ENCODE results near the gene SLC6A18.
"Not testable (repeated sequence)": the region's sequence is repeated elsewhere in the genome, so short reads cannot be mapped to it uniquely, and the experiment has no call there.

Gene SLC6A18

DNA sequence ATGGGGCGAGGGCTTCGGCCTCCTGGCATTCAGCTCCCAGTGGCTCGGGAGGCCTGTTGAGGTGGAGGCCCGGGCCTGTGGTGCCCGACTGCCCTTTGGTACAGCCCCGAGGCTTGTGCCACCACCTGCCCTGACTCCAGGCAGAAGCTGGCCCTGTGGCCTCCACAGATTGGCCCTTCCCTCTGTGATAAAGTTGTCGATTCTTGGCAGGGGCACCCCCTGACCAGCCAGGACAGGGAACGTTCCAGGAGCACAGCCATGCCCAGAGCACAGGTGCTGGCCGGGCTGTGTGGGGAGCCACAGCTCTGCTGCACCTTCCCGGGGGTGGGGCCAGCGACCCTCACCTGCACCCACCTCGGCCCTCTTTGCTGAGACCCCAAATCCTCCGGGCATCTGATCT is 32.7 kb downstream of the SLC6A18 start:
- no peak for DNase-seq

DNA sequence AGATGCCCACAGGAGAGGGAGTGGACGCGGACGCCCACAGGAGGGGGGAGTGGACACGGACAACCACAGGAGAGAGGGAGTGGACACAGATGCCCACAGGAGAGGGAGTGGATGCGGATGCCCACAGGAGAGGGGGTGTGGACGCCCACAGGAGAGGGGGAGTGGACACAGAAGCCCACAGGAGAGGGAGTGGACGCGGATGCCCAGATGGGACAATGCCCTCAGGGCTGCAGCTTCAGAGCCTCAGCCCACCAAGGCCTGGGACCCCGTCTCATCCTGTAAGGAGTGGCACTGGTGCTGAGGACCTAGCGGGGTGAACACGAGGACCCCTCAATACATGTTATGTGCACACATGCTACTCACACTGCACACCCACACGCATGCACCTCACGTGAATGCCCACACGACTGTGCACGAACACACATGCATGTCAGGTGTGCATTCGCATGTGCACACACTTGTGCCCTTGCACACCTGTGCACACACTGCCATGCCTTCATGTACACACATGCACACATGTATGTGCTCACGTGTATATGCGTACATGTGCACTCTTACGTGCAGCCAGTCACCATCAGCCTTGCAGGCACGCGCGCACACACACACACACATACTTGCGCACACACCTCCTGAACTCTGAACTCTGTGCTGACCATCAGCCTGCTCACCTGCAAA is 34.8 kb downstream of the SLC6A18 start:
- DNase-seq = no peak

DNA sequence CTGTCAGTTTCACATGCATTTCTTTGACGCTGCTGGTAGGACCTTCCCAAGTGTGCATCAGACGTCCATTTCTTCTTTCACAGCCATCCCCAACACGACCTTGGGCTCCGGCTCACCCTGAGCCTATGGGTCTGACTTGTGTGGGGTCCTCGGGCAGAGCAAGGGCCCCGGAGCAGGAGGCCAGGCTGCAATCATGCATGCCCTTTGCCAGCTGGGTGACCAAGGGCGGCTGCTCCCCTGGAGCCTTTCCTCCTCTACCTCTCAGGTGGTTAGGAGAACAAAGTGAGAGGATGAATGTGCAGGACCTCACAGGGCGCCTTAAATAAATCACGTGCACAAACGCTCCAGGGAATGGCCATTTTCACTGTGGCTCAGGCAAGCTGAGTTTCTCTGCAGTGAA is 36.5 kb downstream of the SLC6A18 start:
- no peak for DNase-seq

DNA sequence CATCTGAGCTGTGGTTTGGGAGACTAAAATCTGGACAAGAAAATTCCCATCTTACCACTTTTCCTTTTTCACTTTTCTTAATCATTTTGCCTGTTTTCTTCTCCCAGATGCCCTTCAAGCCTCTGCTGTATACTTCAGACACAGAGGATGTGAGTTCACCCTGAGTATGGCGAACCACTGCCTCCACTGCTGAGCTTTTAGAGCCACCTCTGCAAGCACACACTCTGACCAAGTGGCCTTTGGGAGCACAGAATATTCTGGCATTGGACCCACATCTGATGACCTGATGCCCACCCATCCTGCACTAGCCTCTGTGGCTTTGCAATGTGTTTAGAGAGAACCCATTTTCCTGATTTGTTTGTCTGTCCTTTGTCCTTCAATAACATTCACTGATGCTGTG is 37.2 kb downstream of the SLC6A18 start:
- no peak for DNase-seq

DNA sequence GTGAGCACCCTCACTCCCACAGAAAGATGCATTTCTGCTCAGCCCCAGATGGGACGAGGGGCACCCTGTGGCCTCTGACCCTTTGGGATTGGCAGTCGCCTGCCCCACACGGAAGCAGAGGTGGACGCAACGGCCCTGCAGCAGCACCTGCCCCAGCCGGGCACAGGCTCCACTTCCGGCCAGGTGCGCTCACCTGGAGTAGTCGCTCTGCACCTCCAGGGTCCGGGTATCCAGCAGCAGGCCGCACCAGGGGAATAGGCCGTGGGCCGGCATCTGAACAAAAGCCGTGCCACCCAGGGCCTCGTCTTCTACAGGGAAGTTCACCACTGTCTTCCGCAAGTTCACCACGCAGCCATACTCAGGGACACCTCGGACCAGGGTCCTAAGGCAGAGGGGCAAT is 39.0 kb downstream of the SLC6A18 start:
- no peak for DNase-seq

DNA sequence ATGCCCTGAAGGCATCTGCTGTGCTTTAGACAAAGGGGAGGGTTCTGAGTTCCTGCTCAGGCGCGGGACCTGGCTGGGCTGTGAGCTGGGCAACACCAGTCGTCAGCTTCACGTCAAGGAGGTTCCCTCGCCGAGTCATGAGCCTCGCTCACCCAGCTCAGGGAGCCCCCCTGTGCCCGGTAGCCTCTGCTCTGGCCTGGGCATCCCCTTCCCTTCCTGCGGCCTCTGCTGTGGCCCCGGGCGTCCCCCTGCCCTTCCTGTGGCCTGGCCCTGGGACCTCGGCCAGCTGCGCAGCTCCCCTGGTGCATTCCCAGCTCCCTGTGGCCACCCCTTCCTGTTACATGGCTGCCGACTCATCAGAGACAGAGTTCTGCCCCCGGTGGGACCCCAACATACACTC is 39.8 kb downstream of the SLC6A18 start:
- no peak for DNase-seq

DNA sequence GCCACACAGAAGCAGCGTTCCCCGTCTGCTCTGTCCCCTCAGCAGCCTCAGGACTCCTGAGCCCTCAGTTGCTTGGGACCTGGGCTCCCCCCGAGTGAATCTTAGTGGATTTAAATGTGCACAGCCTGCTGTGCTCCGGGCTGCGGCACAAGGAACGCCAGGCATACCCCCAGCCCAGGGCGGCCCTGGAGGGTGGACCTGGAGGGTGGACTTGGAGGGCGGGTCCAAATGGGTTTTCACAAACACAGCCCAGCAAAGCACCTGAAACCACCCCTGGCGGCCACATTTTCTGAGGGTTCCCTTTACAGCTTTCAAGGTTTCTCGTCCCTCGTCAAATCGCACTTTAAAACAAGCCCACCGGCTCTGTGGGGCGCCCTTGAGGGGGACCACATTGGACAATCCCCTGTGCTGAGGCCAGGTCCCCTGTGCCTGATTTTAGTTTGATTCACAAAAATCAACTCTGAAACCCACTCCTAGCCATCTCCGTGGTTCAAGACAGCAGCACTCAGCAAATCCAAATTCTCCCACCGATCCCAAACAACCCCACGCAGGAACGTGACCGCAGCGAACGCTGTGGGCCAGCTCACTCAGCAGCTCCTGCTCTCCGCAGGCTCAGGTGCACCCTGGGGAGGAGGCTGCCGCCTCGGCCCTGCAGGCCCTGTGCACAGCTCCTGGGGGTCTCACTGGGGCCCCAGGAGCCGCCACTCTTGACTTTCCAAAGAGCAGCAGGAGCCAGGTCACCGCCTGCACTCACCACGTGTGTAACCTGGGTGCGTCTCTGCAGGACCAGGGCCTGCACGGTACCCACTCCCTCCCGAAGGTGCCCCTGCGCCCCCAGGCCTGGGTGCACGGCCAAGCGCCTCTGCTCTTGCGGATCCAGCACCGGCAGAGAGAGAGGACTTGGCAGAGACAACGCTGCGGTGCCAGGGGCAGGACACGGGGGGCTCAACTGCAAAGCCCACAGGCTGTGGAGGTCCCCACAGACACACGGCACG is 40.6 kb downstream of the SLC6A18 start:
- no peak for DNase-seq

DNA sequence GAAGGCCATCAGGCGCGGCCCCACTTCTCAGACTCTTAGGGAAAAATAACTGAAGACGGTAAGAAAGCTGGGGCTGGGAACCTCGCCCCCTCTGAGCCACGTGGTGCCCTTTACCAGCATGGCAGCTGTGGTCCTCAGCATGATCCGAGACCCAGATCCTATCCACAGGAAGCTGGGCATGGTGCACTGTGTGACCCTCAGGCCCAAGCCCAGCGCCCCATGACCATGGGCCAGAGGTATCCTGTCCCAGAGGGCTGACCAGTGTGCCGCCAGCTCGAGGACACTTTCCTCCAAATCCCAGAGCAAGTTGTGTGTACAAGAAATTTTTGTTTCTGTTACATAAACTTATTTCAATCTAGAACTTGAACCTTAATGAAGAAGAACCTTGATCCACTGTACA is 41.6 kb downstream of the SLC6A18 start:
- no peak for DNase-seq

DNA sequence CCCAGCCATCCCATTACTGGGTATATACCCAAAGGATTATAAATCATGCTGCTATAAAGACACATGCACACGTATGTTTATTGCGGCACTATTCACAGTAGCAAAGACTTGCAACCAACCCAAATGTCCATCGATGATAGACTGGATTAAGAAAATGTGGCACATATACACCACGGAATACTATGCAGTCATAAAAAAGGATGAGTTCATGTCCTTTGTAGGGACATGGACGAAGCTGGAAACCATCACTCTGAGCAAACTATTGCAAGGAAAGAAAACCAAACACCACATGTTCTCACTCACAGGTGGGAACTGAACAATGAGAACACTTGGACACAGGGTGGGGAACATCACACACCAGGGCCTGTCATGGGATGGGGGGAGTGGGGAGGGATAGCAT is 42.3 kb downstream of the SLC6A18 start:
- DNase-seq = not testable (repeated sequence)

DNA sequence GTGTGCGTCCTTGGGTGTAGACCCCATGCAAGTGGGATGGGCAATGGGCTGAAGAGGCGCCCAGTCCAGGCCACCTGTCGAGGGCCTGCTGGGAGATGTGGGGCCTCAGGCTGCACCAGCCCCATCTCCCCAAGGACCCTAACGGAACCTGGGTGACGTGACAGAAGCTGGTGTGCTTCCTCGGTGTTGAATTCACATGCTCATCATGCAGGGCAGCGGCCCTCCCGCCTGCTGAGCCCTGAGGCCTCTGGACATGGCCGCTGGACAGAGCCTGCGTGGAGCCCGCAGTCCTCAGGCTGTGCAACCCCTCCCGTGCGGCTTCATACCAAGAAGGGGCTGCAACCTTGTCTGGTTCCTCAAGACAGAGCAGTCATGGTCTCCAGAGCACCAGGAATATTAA is 42.9 kb downstream of the SLC6A18 start:
- DNase-seq = no peak

DNA sequence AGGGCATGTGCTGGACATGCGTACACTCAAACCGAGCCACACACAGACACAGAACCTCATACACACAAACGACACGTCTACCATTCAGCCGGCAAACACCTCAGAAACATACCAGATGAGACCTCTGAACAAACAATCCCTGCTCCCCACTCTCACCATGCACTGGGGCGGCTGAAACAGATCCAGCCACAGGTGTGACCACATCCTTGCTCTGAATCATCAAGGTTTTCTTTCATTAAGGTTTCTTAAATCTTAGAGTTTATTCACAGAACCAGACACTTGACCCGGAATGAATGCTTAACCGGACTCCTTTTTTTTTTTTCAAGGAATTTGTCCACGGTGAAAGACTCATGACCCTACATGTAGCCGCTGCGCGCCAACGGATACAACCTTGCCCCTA is 43.5 kb downstream of the SLC6A18 start:
- no peak for DNase-seq

DNA sequence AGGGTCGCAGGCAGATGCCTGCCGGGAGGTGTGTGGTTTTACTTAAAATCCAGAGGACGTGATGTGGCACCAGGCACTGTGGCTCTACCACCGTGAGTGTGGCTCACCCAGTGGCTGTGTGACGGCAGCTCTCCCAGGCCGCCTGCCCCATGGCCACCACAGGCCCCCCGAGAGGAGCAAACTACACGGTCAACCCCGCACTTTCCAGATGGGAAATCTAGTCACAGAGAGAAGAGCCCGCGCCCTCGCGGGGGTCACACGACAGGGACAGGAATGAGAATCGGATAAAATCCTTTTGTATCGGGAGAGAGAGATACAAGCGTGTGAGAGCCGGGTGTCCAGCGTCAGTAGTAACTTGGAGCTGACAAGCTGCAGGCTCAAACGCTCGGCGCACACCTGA is 45.2 kb downstream of the SLC6A18 start:
- DNase-seq = no peak

DNA sequence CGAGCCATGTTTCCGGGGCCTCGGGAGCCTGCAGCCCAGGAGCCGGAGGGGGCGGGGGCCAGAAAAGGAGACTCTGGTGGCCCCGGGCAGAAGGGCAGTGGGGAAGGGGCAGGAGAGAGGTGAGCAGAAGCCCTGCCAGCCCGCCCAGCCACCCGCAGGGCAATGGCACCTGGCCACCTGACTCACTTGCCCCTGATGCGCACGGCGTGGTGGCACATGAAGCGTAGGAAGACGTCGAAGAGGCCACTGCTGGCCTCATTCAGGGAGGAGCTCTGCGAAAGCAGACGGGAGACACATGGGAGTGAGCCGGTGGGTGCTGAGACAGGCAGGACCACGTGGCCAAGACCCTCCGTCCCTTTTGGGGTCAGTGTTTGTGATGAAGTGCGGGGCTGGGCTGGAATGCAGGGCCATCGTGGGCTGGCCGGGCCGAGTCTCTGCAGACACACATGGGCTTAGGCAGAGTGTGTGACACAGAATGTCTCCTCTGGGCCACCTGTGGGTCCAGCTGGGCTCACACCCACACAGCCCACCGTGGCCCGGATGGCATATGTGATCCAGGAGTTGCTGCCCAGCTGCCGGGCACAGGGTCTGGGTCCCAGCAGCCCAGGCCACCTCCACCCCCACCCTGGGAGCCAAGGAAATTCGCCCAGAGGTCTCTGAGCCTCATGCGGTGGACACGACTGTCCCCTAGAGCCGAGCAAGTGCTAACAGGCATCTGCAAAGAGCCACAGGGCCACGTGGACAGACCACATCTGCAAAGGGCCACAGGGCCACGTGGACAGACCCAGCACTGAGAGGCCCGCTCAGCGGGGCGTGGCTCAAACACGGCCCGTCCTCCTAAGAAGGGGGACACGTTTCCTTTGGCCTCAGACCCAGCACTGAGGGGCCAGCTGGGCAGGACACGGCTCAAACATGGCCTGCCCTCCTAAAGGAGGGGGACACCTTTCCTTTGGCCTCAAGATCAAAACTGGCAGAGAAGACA is 46.0 kb downstream of the SLC6A18 start:
- DNase-seq = no peak

DNA sequence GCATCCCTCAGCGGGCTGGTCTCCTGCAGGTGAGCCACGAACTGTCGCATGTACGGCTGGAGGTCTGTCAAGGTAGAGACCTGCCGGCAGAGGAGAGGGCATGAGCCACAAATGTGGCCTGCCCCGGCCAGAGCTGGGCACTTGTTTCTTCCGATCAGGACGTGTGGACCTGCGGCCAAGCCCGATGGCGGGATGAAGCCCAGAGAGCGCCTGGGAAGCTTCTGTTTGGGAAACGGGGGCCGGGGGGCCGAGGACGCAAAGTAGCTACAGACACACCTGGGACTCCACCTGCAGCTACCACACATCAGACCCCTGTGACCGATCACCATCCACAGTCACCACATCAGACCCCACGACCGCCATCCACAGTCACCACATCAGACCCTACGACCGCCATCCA is 47.0 kb downstream of the SLC6A18 start:
- no peak for DNase-seq

DNA sequence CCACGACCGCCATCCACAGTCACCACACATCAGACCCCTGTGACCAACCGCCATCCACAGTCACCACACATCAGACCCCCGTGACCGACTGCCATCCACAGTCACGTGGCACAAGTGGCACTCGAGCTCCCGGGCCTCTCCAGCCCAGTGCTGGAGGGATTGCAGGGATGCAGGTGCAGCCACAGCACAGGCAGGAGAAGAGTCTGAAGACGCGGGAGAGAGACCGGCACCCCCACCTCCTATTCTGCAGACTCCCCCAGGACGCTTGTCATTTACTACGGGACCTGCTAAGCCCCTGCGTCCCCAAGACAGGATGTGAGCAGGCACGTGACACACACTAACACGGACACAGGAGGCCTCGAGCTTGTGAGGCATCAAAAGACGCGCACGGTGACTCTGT is 48.6 kb downstream of the SLC6A18 start:
- DNase-seq = no peak

DNA sequence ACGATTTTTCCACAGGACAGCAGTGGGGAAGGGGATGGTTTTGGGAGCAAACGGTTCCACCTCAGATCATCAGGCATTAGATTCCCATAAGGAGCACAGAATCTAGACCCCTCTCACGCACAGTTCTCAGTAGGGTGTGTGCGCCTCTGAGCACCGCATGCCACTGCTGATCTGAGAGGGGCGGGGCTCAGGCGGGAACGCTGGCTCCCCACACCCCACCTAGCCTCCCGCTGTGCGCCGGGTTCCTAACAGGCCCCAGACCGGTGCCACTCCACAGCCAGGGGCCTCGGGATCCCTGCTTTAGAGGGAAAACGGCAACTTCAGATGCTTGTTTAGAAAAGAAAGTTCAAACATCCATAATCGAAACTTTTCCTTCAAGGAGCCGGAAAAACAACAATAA is 49.3 kb downstream of the SLC6A18 start:
- DNase-seq = no peak

DNA sequence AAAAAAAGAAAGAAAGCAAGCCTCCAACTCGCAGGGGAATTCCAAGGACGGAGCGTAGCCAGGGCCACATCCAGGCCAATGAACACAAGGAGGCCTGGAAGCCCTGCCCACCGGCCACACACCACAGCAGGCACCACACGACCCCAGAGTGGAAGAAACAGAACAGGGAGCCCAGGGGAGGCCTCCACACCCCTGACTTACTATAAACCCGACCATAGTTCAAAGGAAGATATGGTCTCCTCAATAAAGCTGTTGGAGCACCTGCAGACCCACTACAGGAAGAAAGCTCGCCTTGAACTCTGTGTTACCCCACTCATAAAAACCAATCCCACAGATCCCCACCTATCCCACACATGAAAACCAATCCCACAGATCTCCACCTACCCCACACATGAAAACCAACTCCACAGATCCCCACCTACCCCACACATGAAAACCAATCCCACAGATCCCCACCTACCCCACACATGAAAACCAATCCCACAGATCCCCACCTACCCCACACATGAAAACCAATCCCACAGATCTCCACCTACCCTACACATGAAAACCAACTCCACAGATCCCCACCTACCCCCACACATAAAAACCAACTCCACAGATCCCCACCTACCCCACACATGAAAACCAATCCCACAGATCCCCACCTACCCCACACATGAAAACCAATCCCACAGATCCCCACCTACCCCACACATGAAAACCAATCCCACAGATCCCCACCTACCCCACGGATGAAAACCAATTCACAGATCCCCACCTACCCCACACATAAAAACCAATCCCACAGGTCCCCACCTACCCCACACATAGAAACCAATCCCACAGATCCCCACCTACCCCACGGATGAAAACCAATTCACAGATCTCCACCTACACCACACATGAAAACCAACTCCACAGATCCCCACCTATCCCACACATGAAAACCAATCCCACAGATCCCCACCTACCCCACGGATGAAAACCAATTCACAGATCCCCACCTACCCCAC is 50.5 kb downstream of the SLC6A18 start:
- not testable (repeated sequence) for DNase-seq

DNA sequence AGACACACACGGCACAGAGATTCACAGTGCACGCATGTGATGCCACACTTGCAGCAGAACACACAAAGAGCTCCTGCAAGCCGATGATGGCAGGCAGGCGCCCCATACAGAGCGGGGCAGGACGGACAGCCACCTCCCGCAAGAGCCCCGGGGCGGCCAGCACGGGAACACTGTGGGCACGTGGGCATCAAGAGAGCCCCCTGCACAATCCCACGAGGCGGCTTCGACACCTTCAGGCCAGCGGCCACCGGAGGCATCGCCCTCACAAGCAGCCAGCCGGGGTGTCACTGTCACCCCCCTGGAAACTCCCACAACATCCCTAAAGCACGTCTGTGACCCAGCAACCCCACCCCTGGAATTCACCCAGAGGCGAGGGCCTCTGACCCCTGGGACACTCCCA is 51.7 kb downstream of the SLC6A18 start:
- DNase-seq = no peak

DNA sequence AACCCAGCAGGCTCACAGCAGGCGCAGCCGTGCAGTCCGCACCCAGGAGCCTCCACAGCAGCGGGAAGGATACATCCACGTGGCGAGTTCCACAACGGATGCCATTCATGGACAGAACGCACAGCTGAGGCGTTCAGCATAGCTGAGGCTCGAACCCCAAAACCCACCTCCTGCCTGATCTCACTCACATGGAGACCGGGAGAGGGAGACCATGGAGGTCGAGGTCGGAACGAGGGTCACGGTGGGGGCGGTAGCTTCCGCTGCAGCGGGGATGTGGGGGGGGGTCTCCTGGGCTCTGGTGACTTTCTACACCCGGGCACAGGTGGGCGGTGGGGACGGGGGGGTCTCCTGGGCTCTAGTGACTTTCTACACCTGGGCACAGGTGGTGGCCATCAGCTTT is 52.1 kb downstream of the SLC6A18 start:
- no peak for DNase-seq

DNA sequence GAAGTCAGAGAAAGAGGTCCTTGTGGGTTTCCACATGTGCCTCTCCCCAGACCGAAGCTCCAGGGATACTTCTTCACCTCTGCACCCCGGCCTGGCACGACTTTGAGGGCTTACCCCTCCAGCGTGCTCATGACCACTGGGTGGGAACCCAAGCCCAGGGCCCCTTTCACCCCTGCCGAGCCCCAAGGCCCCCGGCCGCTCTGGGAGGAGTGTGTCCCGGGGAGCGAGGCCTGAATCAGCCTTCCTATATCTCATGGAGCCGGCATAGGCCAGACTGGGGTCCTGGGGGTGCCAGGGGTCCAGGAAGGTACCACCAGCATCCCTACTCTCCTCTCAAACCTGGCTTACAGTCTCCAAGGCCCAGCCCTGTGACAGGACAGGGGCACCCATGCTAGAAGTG is 52.6 kb downstream of the SLC6A18 start:
- DNase-seq = no peak

DNA sequence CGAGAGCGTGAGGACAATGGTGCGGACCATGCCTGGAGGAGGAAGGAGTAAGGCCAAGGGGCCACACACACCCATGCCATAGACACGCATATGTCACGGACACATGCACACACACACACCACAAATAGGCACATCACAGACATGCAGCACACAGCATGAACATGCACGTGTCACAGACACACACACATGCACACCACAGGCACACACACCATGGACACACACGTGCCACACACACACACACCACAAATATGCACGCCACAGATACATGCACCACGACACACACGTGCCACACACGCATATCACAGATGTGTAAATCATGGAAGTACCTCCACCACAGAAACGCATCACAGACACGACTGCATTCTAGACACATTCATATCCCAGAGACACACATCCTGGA is 53.0 kb downstream of the SLC6A18 start:
- DNase-seq = no peak
